Stimulated activated CD4-positive, alpha-beta T cell treated with anti-CD3 and anti-CD28 coated beads, TNF-alpha, amount 100 ng/mL, for 24 hours (primary cell): Measurements from ENCODE around the gene MACROD1.
"Not testable (repeated sequence)": the region's sequence is repeated elsewhere in the genome, so short reads cannot be mapped to it uniquely, and the experiment has no call there.

ENCODE experiments used
- DNase-seq, 3 experiments: peaks; one replicate each; pipeline ENCODE4 v3.0.0-alpha.2; 2020; ENCODE audit warnings: low read depth in 3 of 3

Gene MACROD1

GRCh38 chr11:64185693-64186491 lies 20.0 kb upstream of the MACROD1 start, which contains the start of gene STIP1:
TSS of gene STIP1 (plus strand) at chr11:64186171. CDS start at chr11:64186262, 91 bp downstream.
- peak; percentile 95 to 99 (median 97) for DNase-seq

- DNase-seq: no peak
These were observed 19.3 kb upstream of the MACROD1 start for GRCh38 chr11:64185175-64185692.

GRCh38 chr11:64183890-64184289 lies 18.0 kb upstream of the MACROD1 start:
- no peak for DNase-seq

- DNase-seq: peak in 1 of 3 experiments; percentile 54
These were observed 15.8 kb upstream of the MACROD1 start for GRCh38 chr11:64181506-64182411.

GRCh38 chr11:64180891-64181290 lies 15.0 kb upstream of the MACROD1 start:
- DNase-seq: no peak

GRCh38 chr11:64178951-64179639 lies 13.2 kb upstream of the MACROD1 start:
- no peak for DNase-seq

GRCh38 chr11:64178203-64178602 lies 12.3 kb upstream of the MACROD1 start:
- DNase-seq: no peak

- DNase-seq: no peak
These were observed 10.8 kb upstream of the MACROD1 start for GRCh38 chr11:64176751-64177150.

GRCh38 chr11:64173616-64174355 lies 7.9 kb upstream of the MACROD1 start:
- no peak for DNase-seq

- DNase-seq: no peak
These were observed 4.5 kb upstream of the MACROD1 start for GRCh38 chr11:64170419-64170818.

GRCh38 chr11:64165481-64165841 lies 452 bp downstream of the MACROD1 start:
- peak in 1 of 3 experiments; percentile 30 for DNase-seq

- DNase-seq: no peak
These were observed 1.3 kb downstream of the MACROD1 start for GRCh38 chr11:64164392-64165312.

GRCh38 chr11:64163951-64164350 lies 2.0 kb downstream of the MACROD1 start:
- DNase-seq: no peak

- not testable (repeated sequence) for DNase-seq
These were observed 3.1 kb downstream of the MACROD1 start for GRCh38 chr11:64162769-64163168.

GRCh38 chr11:64161037-64161436 lies 4.9 kb downstream of the MACROD1 start:
- no peak for DNase-seq

GRCh38 chr11:64157631-64158394 lies 8.1 kb downstream of the MACROD1 start:
- no peak for DNase-seq

- DNase-seq: no peak
These were observed 9.5 kb downstream of the MACROD1 start for GRCh38 chr11:64156235-64157011.

GRCh38 chr11:64153812-64154211 lies 12.1 kb downstream of the MACROD1 start:
- DNase-seq: no peak
